Endothelial cell of umbilical vein (primary cell): ENCODE data around the gene GET4. TPM values are rescaled to one million over a fixed set of nuclear protein-coding genes. Genes with fewer than 3 reads are reported as not detected.
A peak's percentile ranks its signal among the peaks of the same experiment; 100 is the strongest.
"Not testable (repeated sequence)": the region's sequence is repeated elsewhere in the genome, so short reads cannot be mapped to it uniquely, and the experiment has no call there.

Source experiments
- BruUV-seq: library from RNA; stranded (reverse); fragments of 400-500 nt; replicated peaks from 2 replicates; lab custom pipeline; 2021; lab: Mats Ljungman, UMichigan
- CTCF ChIA-PET: fragments of 300-600, 350-600 bp; sonication (Branson Sonifier 250); formaldehyde crosslinking; loops from one replicate; lab custom pipeline; 2021; ENCODE audit warnings: antibody characterized with exemption, inconsistent platforms; lab: Charles Lee
- POLR2A ChIA-PET: fragments of 300-600, 350-600 bp; sonication (Branson Sonifier 250); formaldehyde crosslinking; loops from one replicate; lab custom pipeline; 2021; ENCODE audit warnings: antibody characterized with exemption, inconsistent platforms; lab: Charles Lee
- DNase-seq: peaks from one replicate; pipeline ENCODE4 v3.0.0-alpha.2; 2011; ENCODE audit warnings: low read depth, low spot score
- FAIRE-seq: peaks from 2 replicates; lab custom pipeline; 2011; peaks lifted over from hg19 to GRCh38; lab: Jason Lieb, UNC
- H2AFZ ChIP-seq: 2 replicates; pipeline ENCODE4 v1.6.0; 2012; ENCODE audit warnings: low read depth, low read length, control low read depth, inconsistent platforms
- H3K27ac ChIP-seq: 2 replicates; pipeline ENCODE4 v1.5.1; 2011; ENCODE audit warnings: low read depth, mild to moderate bottlenecking, control low read depth, low read length, moderate library complexity; ENCODE audit not compliant: insufficient read depth
- H3K27me3 ChIP-seq, 2 experiments: 2 replicates each; pipeline versions ENCODE4 v1.6.0 to v1.6.1; 2011; ENCODE audit warnings: low read length in 2 of 2, mixed read lengths in 1 of 2; ENCODE audit not compliant: control insufficient read depth in 2 of 2, insufficient read depth in 2 of 2
- H3K36me3 ChIP-seq, 2 experiments: 2 replicates in 1 of 2; 3 replicates in 1 of 2; pipeline ENCODE4 v1.5.1; 2011; ENCODE audit warnings: low read length in 2 of 2, mild to moderate bottlenecking in 1 of 2, moderate library complexity in 1 of 2; ENCODE audit not compliant: control insufficient read depth in 2 of 2, insufficient read depth in 2 of 2; ENCODE audit errors: extremely low read depth in 1 of 2
- H3K4me1 ChIP-seq: 3 replicates; pipeline ENCODE4 v1.5.1; 2011; ENCODE audit warnings: mild to moderate bottlenecking, low read length; ENCODE audit not compliant: control insufficient read depth, insufficient read depth; ENCODE audit errors: extremely low read depth
- H3K4me2 ChIP-seq: 2 replicates; pipeline ENCODE4 v1.6.1; 2011; ENCODE audit warnings: low read length, control low read depth, mixed read lengths; ENCODE audit not compliant: insufficient read depth
- H3K4me3 ChIP-seq, 3 experiments: fragments of 200-600 bp in 1 of 3; sonication (generic), shearing (Covaris generic) in 1 of 3; replicated peaks in 1 of 3; 2 replicates each; pipeline ENCODE4 v1.5.1; 2011 to 2016; ENCODE audit warnings: control low read depth in 3 of 3, low read length in 3 of 3, mild to moderate bottlenecking in 2 of 3, inconsistent platforms in 1 of 3, low read depth in 1 of 3, moderate library complexity in 1 of 3; ENCODE audit not compliant: insufficient read depth in 1 of 3
- H3K79me2 ChIP-seq: 2 replicates; pipeline ENCODE4 v1.6.0; 2012; ENCODE audit warnings: low read length, inconsistent platforms; ENCODE audit not compliant: control insufficient read depth, insufficient read depth
- H3K9ac ChIP-seq: replicated peaks from 2 replicates; pipeline ENCODE3; 2011; ENCODE audit warnings: low read length, control low read depth; ENCODE audit not compliant: insufficient read depth; ENCODE audit errors: extremely low read depth
- H3K9me1 ChIP-seq: replicated peaks from 3 replicates; pipeline ENCODE4 v1.6.0; 2011; ENCODE audit warnings: mild to moderate bottlenecking, low read length; ENCODE audit not compliant: control insufficient read depth, insufficient read depth; ENCODE audit errors: extremely low read depth
- H3K9me3 ChIP-seq: replicated peaks from 2 replicates; pipeline ENCODE4 v1.5.1; 2012; ENCODE audit warnings: low read length, inconsistent platforms; ENCODE audit not compliant: control insufficient read depth, insufficient read depth
- H4K20me1 ChIP-seq: replicated peaks from 2 replicates; pipeline ENCODE3; 2011; ENCODE audit warnings: mild to moderate bottlenecking, low read length; ENCODE audit not compliant: control insufficient read depth, insufficient read depth; ENCODE audit errors: extremely low read depth
- EZH2 ChIP-seq: IDR thresholded peaks from 2 replicates; pipeline ENCODE4 v1.6.1; 2012; ENCODE audit warnings: borderline replicate concordance, low read depth, mild to moderate bottlenecking, moderate library complexity, low read length, inconsistent platforms; ENCODE audit not compliant: severe bottlenecking
- GATA2 ChIP-seq: IDR thresholded peaks from 2 replicates; pipeline ENCODE4 v1.7.0; 2011; ENCODE audit warnings: low read depth, mild to moderate bottlenecking, moderate library complexity, mixed read lengths, low read length; ENCODE audit not compliant: insufficient read length, insufficient read depth
- JUN ChIP-seq: IDR thresholded peaks from 2 replicates; pipeline ENCODE4 v1.6.1; 2011; ENCODE audit warnings: borderline replicate concordance, low read depth; ENCODE audit not compliant: insufficient read length, insufficient read depth
- MYC ChIP-seq: IDR thresholded peaks from one replicate; pipeline ENCODE4 v1.6.1; 2011; ENCODE audit warnings: mild to moderate bottlenecking, low read depth, low read length
- dilution Hi-C: fragments of 300-500 bp; cut with MboI; formaldehyde crosslinking; loops from one replicate; pipeline ENCODE4 v1.15.0; 2019; ENCODE audit warnings: low sequenced_read_pairs; ENCODE audit not compliant: extremely low pct_ligation_motif_present
- intact Hi-C: fragments of 100-400 bp; cut with micrococcal nuclease; formaldehyde crosslinking; loops from one replicate; pipeline ENCODE4 v1.10.0; 2022
- polyA plus RNA-seq, 4 experiments: library from polyadenylated mRNA; depleted of rRNA in 3 of 4; stranded (reverse) in 3 of 4; unstranded in 1 of 4; fragments of >200 nt; gene quantifications; 2 replicates each; pipeline versions ENCODE4 v1.2.1 to v1.2.3, GENCODE V29; 2011 to 2012; ENCODE audit warnings: missing spikeins in 1 of 4
- total RNA-seq: library from RNA; stranded (reverse); gene quantifications from 2 replicates; pipeline ENCODE4 v1.2.3, GENCODE V29; 2021

GET4 gene
- total and polyA plus RNA-seq, 2 donors (not counting 3 experiments of a cell fraction or from before 2014, with no cell fraction given), result 48.4 to 58.1 TPM

DNA sequence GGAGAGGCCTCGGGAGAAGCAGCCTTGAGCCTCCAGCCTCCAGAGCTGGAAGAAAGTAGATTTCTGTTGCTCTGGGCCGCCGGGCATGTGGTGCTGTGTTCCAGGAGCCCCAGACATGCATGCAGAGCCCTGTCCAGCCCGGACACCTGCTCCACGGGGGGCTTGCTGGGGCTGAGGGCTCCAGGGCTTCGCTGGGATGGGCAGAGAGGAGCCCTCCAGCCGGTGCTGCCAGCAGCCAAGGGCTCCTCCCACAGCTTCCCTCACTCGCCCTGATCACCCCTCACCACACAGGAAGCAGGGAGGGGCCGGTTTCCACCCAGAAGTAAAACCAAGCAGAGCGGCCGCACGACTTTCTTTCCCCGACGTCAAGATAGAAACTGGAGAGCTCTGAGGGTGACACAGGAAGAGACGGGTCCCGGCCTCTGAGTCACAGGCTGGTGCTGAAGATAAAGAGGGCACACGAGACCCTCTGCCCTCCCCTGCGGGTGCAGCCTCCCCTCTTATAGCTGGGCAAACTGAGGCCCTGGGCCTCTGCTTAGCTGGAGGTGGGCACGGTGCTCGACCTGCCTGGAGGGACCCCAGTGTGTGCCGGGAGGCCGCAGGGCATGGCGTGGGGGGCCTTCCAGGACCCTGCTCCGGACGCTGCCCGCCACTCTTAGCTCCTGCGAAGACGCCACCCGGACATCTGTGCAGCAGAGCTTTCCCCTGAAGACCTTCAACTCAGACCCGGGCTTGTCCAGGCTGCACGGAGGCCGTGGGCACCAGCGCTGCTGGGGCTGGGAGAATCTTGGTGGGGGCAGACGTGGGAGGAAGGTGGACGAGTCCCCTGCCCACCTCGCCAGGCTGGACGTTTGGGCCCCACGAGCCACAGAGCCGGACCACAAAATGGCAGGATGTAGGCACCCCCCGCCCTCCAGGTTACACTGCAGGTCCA, 47.0 kb downstream of the GET4 start:
- no TSS peak for BruUV-seq
- Histone ChIP-seq H3K27me3 (no peaks in the 10 kb centered on the region), H3K4me1 (peaks cover 11% of the 10 kb centered on the region), H3K4me2 (no peak overlapping the region), H3K79me2 (no peaks in the 10 kb centered on the region), H3K27ac (no peak overlapping the region), H3K9me3 (no peaks in the 10 kb centered on the region), H3K9me1 (no peaks in the 10 kb centered on the region), H3K4me3 (no peak overlapping the region), H4K20me1 (no peaks in the 10 kb centered on the region), H3K36me3 (no peaks in the 10 kb centered on the region), H3K9ac (no peak overlapping the region), H2AFZ (no peak overlapping the region)
- no peak for TF ChIP-seq MYC
- TF ChIP-seq JUN, result no peak
- no peak for TF ChIP-seq GATA2
- TF ChIP-seq EZH2, result no peak
- ChIA-PET CTCF (no interaction called here), POLR2A (no interaction called here)
- dilution Hi-C loops, result no loop called here
- DNase-seq, result no peak
- peak; percentile 60 for FAIRE-seq
- intact Hi-C loops, result no loop called here

DNA sequence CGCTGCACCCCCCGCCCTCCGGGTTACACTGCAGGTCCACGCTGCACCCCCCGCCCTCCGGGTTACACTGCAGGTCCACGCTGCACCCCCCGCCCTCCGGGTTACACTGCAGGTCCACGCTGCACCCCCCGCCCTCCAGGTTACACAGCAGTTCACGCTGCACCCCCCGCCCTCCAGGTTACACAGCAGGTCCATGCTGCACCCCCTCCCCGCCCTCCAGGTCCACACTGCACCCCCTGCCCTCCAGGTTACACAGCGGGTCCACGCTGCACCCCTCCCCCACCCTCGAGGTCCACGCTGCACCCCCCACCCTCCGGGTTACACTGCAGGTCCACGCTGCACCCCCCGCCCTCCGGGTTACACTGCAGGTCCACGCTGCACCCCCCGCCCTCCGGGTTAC, 47.7 kb downstream of the GET4 start:
- H3K9me3 ChIP-seq, H3K79me2 ChIP-seq, H2AFZ ChIP-seq, H3K27me3 ChIP-seq, H3K9me1 ChIP-seq, FAIRE-seq, dilution Hi-C loops, H4K20me1 ChIP-seq, H3K4me3 ChIP-seq, DNase-seq, H3K36me3 ChIP-seq, CTCF ChIA-PET, H3K27ac ChIP-seq, H3K4me2 ChIP-seq, POLR2A ChIA-PET, BruUV-seq, intact Hi-C loops, H3K9ac ChIP-seq: not testable (repeated sequence)
- H3K4me1 ChIP-seq, result peaks cover 11% of the 10 kb centered on the region
